Neutrophil (primary cell): Measurements from ENCODE around the gene TMEM167B.
A peak's percentile ranks its signal among the peaks of the same experiment; 100 is the strongest.

Experiments
- H3K27ac ChIP-seq: fragments of 200-600 bp; sonication (generic); 2 replicates; pipeline ENCODE4 v1.5.1; 2016; ENCODE audit warnings: mild to moderate bottlenecking, moderate library complexity
- H3K27me3 ChIP-seq: fragments of 200-600 bp; sonication (generic); 2 replicates; pipeline ENCODE4 v1.6.0; 2016; ENCODE audit warnings: mild to moderate bottlenecking
- H3K36me3 ChIP-seq: fragments of 200-600 bp; sonication (generic); 2 replicates; pipeline ENCODE4 v1.5.1; 2017
- H3K4me1 ChIP-seq, 2 experiments: fragments of 200-600 bp in 1 of 2; sonication (generic) in 1 of 2; 1 replicate in 1 of 2; 2 replicates in 1 of 2; pipeline versions ENCODE4 v1.5.1 to v1.6.1; 2013 to 2016; ENCODE audit warnings: low read depth in 1 of 2, low read length in 1 of 2, mild to moderate bottlenecking in 1 of 2, moderate library complexity in 1 of 2; ENCODE audit not compliant: control insufficient read depth in 1 of 2, insufficient read depth in 1 of 2
- H3K4me3 ChIP-seq, 2 experiments: fragments of 200-600 bp in 1 of 2; sonication (generic) in 1 of 2; 1 replicate in 1 of 2; 2 replicates in 1 of 2; pipeline ENCODE4 v1.5.1; 2013 to 2016; ENCODE audit warnings: low read depth in 1 of 2, low read length in 1 of 2, mild to moderate bottlenecking in 1 of 2, moderate library complexity in 1 of 2
- H3K9me3 ChIP-seq: fragments of 200-600 bp; sonication (generic); 2 replicates; pipeline ENCODE4 v1.5.1; 2016
- CTCF ChIP-seq: fragments of 200-600 bp; sonication (generic); IDR thresholded peaks from 2 replicates; pipeline ENCODE4 v1.5.1; 2016; ENCODE audit warnings: antibody characterized with exemption

The TMEM167B gene

GRCh38 chr1:109112056-109112651 lies 21.6 kb downstream of the TMEM167B start:
- peaks cover 26% of the 10 kb centered on the region for H3K27me3 ChIP-seq
- H3K36me3 ChIP-seq, result no peaks in the 10 kb centered on the region
- H3K4me1 ChIP-seq, result peaks cover 46% of the 10 kb centered on the region in 2 experiments
- H3K27ac ChIP-seq, result peak overlapping the region; percentile 69
- no peaks in the 10 kb centered on the region for H3K9me3 ChIP-seq
- peak overlapping the region; percentile 69 to 79 for H3K4me3 ChIP-seq
- TF ChIP-seq CTCF, result no peak

- Histone ChIP-seq H3K9me3 (no peaks in the 10 kb centered on the region), H3K27me3 (peaks cover 29% of the 10 kb centered on the region), H3K27ac (peak overlapping the region; percentile 69), H3K4me3 (peak overlapping the region; percentile 69 to 79), H3K36me3 (no peaks in the 10 kb centered on the region), H3K4me1 (peaks cover 46% of the 10 kb centered on the region in 2 experiments)
- peak; percentile 96 for TF ChIP-seq CTCF
Observed at GRCh38 chr1:109112652-109113285, 22.2 kb downstream of the TMEM167B start.

- Histone ChIP-seq H3K4me1 (peaks cover 46% of the 10 kb centered on the region in 2 experiments), H3K9me3 (no peaks in the 10 kb centered on the region), H3K27me3 (peaks cover 35% of the 10 kb centered on the region), H3K4me3 (peak within 1 kb of the TSS; percentile 69 to 79), H3K27ac (peak within 1 kb of the TSS; percentile 69), H3K36me3 (no peaks in the 10 kb centered on the region)
- peak; percentile 37 for TF ChIP-seq CTCF
Observed at GRCh38 chr1:109113590-109114341, 23.2 kb downstream of the TMEM167B start, which contains the start of gene ELAPOR1. Gene ELAPOR1, plus strand, starts transcription at chr1:109114115. Its CDS starts 69 bp downstream, at chr1:109114184.

GRCh38 chr1:109114342-109114674 lies 23.7 kb downstream of the TMEM167B start:
- no peaks in the 10 kb centered on the region for H3K9me3 ChIP-seq
- no peak for TF ChIP-seq CTCF
- H3K4me3 ChIP-seq, result peak overlapping the region; percentile 69 to 79
- H3K27ac ChIP-seq, result peak overlapping the region; percentile 69
- no peaks in the 10 kb centered on the region for H3K36me3 ChIP-seq
- peaks cover 35% of the 10 kb centered on the region for H3K27me3 ChIP-seq
- H3K4me1 ChIP-seq, result peaks cover 46% of the 10 kb centered on the region in 2 experiments

GRCh38 chr1:109115685-109116084 lies 25.1 kb downstream of the TMEM167B start:
- Histone ChIP-seq H3K36me3 (no peaks in the 10 kb centered on the region), H3K4me3 (no peak overlapping the region), H3K9me3 (no peaks in the 10 kb centered on the region), H3K27ac (no peak overlapping the region), H3K27me3 (peaks cover 35% of the 10 kb centered on the region), H3K4me1 (peaks cover 45% of the 10 kb centered on the region in 2 experiments)
- no peak for TF ChIP-seq CTCF
